MM.1S (cell line): Measurements from ENCODE around the gene CAMP.

Experiments used
- CTCF ChIP-seq: fragments of 300-600 bp; sonication (generic); IDR thresholded peaks from 2 replicates; pipeline ENCODE4 v1.5.1; 2016; ENCODE audit warnings: antibody characterized with exemption, low read length, mixed read lengths
- EZH2 ChIP-seq: fragments of 300-600 bp; sonication (generic); optimal IDR thresholded peaks from 2 replicates; pipeline ENCODE3; 2017; ENCODE audit warnings: low read depth, mild to moderate bottlenecking, antibody characterized with exemption, low read length, mixed read lengths
- EZH2phosphoT487 ChIP-seq: fragments of 300-600 bp; sonication (generic); IDR thresholded peaks from 2 replicates; pipeline ENCODE4 v1.6.1; 2018; ENCODE audit warnings: antibody characterized with exemption, low read length

- TF ChIP-seq CTCF (no peak), EZH2phosphoT487 (no peak), EZH2 (no peak)
These were observed 46.3 kb downstream of the CAMP start for GRCh38 chr3:48269592-48269991.
